ENCODE results near the gene RAB9A.

The RAB9A gene

GRCh38 chrX:13661735-13662288 lies 27.1 kb upstream of the RAB9A start:
- TF ChIP-seq, protein P1, sequence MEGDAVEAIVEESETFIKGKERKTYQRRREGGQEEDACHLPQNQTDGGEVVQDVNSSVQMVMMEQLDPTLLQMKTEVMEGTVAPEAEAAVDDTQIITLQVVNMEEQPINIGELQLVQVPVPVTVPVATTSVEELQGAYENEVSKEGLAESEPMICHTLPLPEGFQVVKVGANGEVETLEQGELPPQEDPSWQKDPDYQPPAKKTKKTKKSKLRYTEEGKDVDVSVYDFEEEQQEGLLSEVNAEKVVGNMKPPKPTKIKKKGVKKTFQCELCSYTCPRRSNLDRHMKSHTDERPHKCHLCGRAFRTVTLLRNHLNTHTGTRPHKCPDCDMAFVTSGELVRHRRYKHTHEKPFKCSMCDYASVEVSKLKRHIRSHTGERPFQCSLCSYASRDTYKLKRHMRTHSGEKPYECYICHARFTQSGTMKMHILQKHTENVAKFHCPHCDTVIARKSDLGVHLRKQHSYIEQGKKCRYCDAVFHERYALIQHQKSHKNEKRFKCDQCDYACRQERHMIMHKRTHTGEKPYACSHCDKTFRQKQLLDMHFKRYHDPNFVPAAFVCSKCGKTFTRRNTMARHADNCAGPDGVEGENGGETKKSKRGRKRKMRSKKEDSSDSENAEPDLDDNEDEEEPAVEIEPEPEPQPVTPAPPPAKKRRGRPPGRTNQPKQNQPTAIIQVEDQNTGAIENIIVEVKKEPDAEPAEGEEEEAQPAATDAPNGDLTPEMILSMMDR (conservative IDR thresholded peaks at IDR 0.05): no peak
- TF ChIP-seq ZFX (IDR thresholded peaks at IDR 0.05): no peak
- no peak overlapping the region for H3K27ac ChIP-seq

GRCh38 chrX:13662355-13662791 lies 26.6 kb upstream of the RAB9A start:
- TF ChIP-seq, protein P1 (conservative IDR thresholded peaks at IDR 0.05): no peak
- TF ChIP-seq ZFX (IDR thresholded peaks at IDR 0.05): no peak
- no peak overlapping the region for H3K27ac ChIP-seq

- TF ChIP-seq, protein P1 (conservative IDR thresholded peaks at IDR 0.05): no peak
- TF ChIP-seq ZFX (IDR thresholded peaks at IDR 0.05): no peak
- H3K27ac ChIP-seq: no peak overlapping the region
These were observed 24.9 kb upstream of the RAB9A start for GRCh38 chrX:13664020-13664419.

DNA sequence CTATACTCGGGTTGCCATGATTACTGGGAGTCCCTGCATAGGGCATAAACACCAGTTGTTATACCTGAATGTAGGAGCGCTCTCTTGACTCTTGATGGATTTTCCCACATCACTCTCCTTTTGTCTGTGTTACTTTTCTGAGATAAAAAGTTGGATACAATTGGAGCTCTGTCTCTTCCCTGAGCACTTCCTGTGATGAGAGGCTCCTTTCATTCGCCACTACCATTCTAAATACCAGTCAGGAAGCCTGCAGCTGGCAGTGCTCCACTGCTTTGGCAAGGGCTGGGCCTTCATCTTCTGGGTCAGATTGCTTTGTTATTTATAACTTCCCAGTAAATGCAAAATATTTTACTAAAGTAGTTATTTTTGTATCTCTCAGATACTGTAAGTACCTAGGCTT lies 22.1 kb upstream of the RAB9A start:
- no peak overlapping the region for H3K27ac ChIP-seq
- TF ChIP-seq, protein P1 (conservative IDR thresholded peaks at IDR 0.05): no peak
- TF ChIP-seq ZFX (IDR thresholded peaks at IDR 0.05): no peak

DNA sequence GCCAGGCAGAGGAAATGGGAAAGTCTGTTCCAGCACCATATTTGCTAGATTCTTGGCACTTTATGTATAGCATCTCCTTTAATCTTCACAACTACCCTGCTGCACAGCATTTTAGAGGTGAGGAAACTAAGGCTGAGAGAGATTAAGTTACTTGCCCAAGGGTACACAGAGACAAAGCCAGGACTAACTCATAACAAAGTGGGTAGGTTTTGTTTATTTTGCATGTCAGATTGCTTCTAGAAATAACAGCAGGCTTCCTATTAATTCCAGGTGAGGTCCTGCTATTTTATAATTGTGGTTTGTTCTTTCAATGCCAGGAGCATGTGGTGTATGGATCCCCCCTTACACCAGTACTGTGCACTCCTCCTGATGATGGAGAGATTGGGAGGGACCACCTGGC lies 21.0 kb upstream of the RAB9A start:
- TF ChIP-seq, protein P1 (conservative IDR thresholded peaks at IDR 0.05): no peak
- TF ChIP-seq ZFX (IDR thresholded peaks at IDR 0.05): no peak
- H3K27ac ChIP-seq: peak overlapping the region; percentile 64

GRCh38 chrX:13669246-13669737 lies 19.6 kb upstream of the RAB9A start:
- TF ChIP-seq, protein P1 (conservative IDR thresholded peaks at IDR 0.05): no peak
- no peak for TF ChIP-seq ZFX (IDR thresholded peaks at IDR 0.05)
- H3K27ac ChIP-seq: peak overlapping the region; percentile 74

DNA sequence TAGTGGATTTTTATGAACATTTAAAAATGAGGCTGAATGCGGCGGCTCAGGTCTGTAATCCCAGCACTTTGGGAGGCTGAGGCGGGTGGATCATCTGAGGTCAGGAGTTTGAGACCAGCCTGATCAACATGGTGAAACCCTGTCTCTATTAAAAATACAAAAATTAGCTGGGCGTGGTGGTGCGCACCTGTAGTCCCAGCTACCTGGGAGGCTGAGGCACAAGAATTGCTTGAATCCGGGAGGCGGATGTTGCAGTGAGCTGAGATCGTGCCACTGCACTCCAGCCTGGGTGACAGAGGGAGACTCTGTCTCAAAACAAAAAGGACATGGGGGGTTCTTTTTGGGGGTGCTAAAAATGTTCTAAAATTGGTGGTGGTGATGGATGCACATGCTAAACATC lies 19.2 kb upstream of the RAB9A start:
- H3K27ac ChIP-seq: peak overlapping the region; percentile 74

DNA sequence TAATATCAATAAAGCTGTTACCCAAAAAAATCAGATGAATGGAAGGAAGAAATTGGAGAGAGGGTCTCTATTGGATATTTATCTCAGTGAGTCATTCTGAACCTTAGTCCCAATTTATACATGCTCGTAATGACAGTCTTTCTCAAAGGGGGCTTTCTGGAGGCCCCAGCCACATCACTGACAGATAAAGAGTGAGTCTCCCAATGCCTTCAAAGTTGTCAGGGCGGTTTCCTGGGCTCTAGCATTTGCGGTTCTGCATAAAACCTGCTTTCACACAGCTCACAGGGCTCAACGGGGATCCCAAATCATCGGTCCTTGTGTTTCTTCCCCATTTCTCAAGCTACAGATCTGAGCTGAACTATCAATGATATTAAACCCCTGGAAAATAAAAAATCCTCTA lies 18.7 kb upstream of the RAB9A start:
- TF ChIP-seq ZFX (IDR thresholded peaks at IDR 0.05): no peak
- TF ChIP-seq, protein P1 (conservative IDR thresholded peaks at IDR 0.05): no peak

More for the DNA sequence above, 18.7 kb upstream of the RAB9A start:
- H3K27ac ChIP-seq: peak overlapping the region; percentile 74; the same call in 1 of the 2 replicates
